Neural progenitor cell (in vitro differentiated cells): Measurements from ENCODE around the gene CAST.

Source experiments
- CTCF ChIP-seq: fragments of 200-600 bp; sonication (generic); IDR thresholded peaks from 2 replicates; pipeline ENCODE4 v1.5.1; 2017; ENCODE audit warnings: antibody characterized with exemption, mild to moderate bottlenecking
- EZH2 ChIP-seq: fragments of 200-600 bp; sonication (generic); IDR thresholded peaks from 2 replicates; pipeline ENCODE4 v1.6.1; 2017; ENCODE audit warnings: antibody characterized with exemption, mild to moderate bottlenecking, moderate library complexity
- EZH2phosphoT487 ChIP-seq: fragments of 200-600 bp; sonication (generic); IDR thresholded peaks from 2 replicates; pipeline ENCODE4 v1.6.1; 2017; ENCODE audit warnings: antibody characterized with exemption

- TF ChIP-seq EZH2phosphoT487: no peak
- TF ChIP-seq CTCF: no peak
- TF ChIP-seq EZH2: no peak
Observed at GRCh38 chr5:96755851-96756250, 93.7 kb downstream of the CAST start.
